Germinal center (tissue), 1 donor: Measurements from ENCODE around the gene ADSS1.

Experiments used
- DNase-seq: peaks from one replicate; pipeline ENCODE4 v3.0.0; 2012; ENCODE audit warnings: mixed read lengths, low spot score

The ADSS1 gene

DNA sequence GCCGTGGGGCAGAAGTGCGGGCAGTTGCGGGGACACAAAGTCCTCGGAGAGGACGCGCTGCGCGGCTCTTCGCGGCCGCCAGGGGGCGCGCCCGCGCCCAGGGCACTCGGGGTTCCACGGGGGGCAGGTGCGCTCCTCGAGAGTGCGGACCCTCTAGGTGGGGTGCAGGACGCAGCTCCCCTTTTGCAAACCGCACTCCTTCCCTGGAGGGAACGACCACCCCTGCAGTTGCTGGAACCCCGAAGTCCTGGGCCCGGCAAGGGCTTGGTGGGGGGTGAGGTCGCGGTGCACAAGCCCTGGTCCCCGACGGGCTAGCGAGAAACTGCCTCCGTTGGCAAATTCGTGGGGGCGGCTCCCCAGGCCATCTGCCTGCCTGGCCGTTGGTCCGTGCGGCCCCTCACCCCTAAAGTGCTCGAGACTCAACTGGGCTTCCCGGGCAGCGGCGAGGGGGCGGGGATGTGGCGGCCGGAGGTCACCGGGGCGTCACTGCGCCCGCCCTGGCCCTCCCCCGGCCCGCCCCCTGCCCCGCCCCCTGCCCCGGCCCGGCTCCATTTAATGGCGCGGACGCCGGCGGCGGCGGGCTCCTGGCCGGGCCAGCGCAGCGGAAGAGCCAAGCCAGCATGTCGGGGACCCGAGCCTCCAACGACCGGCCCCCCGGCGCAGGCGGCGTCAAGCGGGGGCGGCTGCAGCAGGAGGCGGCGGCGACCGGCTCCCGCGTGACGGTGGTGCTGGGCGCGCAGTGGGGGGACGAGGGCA lies at the start of gene ADSS1:
ADSS1 (plus strand) TSS at position 579 of the 756 bp plus-strand sequence; CDS start at position 621, 42 bp downstream.
- DNase-seq = peak; percentile 86

DNA sequence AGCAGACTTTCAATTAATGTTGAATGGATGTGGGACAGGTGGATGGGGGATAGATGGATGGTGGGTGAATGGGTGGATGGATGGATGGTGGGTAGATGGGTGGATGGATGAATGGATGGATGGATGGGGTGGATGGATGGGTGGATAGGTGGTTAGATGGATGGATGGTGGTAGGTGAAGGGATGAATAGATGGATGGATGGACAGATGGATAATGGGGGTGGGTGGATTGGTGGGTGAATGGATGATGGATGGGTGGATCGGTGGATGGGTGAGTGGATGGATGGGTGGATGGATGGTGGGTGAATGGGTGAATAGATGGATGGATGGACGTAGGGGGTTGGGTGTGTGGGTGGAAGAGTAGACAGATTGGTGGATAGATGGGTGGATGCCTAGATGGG lies 48.6 kb upstream of the ADSS1 start:
- no peak for DNase-seq

DNA sequence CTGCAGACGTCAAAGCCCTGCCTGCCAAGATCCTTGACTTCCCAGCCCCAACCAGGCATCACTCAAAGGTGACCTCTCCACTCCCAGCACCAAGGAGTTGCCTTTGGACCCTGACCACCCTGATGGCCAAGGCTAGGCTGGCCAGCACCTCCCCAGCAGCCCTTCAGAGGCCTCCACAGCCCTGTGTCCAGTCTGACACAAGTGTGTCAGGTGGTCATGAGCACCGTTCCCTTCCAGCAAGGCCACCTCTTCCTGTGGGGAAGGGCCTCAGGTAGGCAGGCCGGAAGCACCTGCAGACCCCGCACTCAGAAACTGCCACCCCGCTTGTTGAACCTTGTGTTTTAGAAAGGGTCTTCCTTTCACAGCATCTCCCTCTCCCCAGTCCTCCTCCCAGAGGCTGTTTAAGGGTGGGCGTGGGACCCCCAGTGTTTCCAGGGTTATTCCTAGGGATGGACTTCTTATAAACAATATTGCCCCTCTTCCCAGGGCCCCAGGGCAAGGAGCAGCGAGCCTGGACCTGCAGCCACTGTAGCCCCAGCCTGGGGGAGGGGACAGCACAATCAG lies 47.8 kb upstream of the ADSS1 start:
- no peak for DNase-seq

DNA sequence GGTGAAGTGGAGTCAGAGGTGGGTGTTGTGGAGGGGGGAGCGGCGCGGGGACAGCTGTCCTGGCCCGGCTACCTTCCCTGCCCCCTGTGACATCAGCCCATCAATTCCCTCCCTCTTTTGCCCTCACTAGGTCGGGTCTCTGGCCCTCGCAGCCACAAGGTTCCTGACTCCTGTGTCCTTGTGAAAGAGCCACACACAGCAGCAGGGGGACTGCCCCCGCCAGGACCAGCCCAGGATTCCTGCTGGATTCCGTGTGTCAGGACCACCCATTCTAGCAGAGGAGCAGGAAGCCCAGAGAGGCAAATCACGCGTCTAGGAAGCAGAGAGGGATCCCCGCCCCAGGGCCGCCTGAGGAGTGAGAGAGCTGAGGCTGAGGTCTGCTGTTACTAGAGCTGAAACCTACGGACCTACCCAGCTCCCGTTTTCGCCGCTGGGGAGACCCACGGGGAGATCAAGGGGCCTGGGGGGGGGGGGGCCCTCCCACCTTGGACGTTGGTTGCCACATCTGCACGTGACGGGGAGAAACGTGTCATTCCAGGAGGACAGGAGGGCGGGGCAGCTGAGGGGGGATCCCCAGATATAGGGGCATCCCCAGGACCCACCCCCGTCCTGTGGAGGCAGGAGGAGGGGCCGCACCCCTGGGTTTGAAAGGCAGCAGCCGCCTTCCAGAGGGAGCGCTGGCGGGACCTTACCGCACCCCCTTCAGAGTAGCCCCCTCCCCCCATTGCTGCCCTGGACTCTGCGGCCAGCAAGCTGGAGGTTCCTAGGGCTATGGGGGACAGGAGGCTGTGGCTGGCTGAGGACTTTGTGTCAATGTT lies 47.1 kb upstream of the ADSS1 start:
- no peak for DNase-seq

DNA sequence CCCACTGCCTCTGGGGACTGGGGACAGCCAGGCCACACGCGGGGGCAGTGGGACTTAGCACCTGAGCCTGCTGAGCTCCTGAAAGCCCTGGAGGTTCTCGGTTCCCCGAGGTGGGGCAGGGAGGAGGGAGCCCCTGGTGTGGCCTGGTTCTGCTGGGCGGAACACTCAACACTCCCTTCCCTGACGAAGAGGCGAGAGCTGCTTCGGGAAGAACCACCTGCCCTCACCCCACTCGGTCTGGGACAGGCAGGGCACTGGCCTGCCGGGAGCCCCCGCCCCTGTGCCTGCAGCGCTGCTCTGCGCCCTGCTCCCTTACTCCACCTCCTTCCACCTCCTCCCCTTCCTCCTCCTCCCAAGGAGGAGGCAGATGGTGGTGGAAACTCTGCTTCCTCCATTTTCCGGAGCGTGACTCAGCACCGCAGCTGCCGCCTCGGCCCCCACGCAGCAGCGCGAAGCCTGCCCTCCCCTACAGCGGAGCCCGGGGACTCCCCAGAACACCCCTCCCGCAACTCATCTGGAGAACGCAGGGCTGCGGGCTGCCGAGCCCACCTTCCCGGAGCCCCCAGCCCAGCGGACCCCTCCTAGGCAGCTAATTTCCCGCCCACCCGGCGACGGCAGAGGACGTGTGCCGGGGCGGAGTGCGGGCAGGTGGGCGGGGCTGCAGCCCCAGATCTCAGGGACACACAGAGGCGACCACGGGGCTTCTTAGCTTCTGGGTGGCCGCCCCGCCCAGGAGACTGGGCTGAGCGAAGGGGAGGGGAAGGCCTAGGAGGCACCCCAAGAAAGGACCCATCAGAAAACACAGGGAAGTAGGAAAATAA lies 46.3 kb upstream of the ADSS1 start:
- peak; percentile 67 for DNase-seq

DNA sequence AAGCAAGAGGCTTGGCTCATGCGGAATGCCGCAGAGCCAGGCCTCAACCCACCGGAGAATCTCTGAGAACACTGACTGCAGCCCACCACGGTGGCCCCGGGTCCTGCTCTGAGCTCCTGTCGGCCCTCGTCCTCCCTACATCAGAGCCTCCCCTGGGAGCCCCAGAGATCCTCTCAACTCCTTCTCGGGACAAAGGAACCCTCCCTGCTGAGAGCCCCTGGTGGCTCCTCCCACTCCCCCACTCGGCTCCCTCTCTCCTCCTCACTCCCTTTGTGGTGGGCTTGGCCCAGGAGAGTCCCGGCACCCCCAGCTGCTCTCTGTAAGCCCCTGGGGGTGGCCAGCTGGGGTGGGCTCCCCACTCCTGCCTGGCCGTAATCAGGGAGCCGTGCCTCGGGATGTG lies 45.7 kb upstream of the ADSS1 start:
- no peak for DNase-seq

DNA sequence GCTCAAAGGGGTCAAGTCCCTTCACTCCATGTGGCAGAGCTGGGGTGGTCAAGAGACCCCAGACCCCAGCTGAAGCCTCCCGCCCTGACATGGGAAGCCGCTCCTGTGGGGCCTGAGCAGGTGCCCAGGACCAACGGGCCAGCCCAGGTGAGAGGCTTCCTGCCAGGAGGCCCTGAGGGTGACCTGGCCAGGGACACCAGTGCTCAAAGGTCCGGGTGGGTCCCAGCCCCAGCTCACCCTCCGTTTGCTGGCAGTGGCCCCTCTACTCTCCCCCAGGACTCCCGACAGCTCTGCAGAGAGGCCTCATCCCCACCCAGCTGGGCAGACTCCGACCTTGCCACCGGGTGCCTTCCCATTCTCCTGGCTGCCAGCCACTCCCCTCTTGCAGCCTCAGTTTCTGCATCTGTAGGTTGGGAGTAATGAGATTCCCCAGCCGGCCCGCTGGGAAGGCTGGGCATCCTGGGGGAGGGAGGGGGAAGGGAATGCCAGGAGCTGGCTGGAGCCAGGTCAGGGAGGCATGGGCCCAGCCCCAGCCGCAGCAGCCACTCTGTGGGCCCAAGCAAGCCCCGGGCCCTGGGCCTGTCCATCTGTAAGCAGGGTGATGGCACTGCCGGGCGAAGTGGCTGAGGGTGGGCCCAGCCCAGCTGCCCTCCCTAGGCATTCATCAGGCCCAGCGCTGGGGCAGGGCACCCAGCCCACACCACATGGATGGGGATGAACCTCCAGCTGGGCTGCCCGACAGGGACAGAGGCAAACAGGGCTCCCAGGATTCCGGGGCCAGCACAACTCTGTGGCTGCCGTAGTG lies 44.9 kb upstream of the ADSS1 start:
- DNase-seq = no peak

DNA sequence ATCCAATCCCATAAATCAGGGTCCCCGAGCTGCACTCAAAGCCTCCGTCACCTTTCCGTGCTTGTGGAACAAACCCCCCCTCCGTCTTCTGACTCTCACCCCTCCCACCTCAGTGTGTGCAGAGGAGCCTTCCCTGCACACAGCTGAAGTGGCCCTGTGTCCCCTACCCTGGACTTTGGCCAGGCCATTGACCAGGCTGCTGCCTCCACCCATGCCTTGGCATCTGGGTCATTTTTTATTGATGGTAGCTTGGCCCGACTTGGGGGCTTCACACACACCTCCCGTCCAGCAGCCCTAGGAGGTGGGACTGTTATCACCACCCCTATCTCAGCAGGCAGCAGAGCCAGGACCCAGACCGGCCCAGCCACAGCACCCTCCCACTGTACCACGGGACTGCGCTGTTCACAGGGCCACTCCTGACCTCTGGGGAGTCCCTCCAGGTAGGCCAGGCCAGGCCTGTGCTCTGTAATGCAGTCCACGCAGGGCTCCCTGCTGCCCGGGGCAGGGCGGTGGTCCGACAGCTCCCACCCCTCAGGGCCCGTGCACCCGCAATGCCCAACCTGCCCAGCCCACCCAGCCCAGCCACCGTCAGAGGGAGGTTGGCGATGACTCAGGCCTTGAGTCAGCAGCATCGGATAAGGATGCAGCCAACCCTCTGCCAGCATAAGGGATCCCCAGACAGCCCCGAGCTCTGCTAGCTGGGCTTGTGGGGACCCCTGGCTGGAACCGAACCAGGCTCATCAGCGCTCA lies 43.8 kb upstream of the ADSS1 start:
- no peak for DNase-seq

DNA sequence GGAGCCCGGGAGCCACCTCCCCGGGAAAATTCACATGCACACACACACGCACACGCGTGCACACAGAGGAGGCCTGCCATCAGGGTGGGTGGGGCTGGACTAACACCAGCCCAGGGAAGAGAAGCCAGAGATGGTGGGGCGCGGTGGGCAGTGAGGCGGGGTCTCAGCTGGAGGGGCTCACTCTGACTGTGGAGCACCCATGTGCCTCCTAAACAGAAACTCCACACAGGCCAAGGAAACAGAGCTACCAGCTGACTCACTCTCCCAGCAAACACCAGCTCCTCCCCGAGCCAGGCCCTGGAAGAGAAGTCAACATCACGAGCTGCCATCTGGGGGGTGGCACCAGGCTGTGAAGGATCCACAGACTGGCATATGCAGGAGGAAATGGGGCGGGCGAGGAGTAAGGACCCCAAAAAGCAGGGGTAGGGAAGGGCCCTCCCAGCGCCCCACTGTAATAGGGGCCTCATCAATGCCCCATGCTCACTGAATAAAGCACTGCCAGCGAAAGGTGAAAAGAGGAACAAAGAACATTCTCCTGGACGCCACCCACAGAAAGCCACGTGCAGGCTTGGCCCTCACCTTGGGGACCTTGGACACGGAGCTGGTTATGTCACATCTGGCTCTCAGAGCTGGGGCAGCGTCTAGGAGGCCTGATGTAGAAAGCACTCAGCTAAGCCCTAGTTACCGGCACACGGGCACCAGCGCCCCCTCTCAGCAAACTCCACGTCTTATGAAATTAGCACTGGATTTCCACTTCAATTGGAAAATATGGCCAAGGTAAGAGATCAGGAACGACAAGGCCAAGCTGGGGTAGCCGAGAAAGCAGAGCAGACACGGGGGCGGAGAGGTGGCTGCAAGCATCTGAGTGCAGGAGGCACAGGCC lies 43.0 kb upstream of the ADSS1 start:
- DNase-seq = peak; percentile 68

DNA sequence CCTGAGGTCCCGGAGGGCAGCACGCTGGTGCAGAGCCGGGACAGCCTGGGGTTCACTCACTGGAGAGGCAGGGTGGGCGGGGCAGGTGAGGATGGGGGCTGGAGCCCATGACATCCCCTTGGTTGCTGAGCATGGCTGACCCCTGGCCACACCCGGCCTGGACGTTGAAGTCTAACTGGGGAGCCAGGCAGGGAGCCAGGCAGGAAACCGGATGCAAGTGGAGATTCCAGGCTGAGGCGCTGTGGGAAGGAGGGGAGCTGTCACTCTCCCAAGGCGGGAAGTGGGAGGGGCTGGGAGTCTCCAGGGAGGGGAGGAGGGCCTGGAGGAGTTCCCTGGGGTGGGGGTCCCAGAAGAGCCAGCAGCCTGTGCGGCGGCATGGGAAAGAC lies 42.3 kb upstream of the ADSS1 start:
- no peak for DNase-seq

DNA sequence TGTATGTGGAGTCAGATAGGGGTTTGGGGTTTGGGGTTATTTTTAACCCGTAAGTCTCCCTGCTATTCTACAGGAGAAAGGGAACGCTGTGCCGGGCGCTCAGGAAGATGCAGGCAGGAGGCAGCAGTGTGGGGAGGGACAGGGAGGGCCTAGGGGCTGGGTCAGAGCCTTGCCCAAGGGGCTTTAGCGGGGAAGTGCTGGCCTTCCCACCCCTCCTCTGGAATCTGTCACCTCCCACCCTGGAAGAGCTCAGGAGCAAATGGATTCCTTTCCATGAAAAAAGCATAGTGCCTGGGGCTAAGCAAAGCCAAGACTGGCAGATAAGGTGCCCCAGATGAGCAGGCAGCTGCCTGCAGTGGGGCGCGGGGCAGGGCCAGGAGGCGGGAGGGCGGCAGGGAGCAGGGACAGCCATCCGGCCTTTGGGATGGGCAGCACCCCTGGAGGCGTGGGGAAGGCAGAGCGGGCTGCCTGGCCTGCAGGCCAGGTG lies 41.9 kb upstream of the ADSS1 start:
- DNase-seq = no peak

DNA sequence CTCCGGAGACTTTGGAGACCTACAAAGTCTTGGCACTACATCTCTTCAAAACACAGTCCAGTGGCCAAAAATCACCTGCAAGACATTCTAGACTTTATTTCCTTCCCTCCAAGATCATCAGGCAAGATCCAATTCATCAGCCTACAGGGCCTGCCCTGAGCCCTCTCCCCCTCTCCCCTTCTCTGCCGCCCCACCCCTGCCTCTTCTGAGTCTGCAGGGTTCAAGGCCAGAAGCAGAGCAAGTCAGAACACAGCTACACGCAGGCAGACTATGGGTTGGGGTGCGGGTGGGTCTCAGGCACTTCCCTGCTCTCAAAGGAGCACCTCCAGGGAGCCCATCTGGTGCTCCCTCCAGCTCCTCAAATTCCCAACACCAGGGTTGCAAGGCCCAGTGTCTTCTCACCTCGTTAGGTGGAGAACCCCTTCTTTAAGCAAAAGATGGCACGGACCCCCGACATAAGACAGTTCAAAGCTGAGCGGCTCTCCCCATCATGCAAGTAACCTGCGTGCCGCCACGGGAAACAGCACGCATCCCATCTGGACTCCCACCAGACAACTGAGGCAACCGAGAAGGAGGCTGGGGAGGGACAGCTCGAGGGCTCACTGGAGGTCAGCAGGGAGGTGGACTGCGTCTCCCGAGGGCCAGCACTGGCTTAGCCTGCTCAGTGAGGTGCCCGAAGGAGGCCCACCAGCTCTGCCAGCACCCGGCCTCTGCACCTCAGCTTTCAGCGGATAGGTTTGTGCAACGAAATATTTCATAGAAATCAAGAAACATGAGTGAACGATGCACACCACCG lies 40.2 kb upstream of the ADSS1 start:
- no peak for DNase-seq

DNA sequence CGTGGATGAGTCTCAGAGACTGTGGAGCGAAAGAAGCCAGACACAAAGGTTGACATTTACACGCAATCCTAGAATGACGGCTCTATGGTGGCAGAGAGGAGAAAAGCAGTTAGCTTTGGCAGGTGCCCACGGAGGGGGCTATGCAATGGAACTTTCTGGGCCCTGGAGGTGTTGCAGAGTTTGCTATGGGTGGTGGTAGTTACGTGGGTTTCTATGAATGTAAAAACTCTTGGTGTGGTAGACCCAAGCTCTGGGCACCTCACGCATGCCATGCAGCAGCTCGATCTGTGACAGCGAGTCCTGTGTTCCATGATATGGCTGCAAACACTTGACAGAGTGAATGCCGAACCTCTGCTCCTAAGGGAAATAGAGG lies 39.6 kb upstream of the ADSS1 start:
- DNase-seq = no peak

DNA sequence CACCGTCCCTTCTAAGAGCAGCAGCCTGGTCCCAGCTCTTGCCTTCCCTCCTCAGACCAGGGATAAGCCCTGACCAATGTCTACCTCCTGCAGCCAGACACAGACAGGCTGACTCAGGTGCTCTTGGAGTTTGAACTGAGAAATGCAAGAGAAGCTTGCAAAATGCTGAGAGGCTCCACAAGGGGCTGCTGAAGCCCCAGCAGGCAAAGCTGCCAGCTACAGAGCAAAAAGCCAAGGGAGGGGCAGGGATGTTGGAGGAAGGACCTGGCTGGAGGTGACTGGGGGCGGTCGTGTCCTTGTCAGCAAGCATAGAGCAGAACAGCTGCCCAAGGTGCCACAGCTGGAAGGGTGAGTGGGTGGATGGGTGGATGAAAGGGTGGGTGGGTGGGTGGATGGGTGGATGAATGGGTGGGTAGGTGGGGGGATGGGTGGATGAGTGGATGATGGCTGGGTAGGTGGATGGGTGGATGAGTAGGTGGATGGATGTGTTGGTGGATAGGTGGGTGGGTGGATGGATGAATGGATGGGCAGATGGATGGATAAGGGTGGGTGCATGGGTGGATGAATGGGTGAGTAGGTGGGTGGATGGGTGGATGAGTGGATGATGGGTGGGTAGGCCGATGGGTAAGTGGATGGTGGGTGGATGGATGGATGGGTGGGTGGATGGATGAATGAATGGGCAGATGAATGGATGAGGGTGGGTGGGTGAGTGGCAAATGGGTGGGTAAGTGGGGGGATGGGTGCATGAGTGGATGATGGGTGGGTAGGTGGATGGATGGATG lies 38.6 kb upstream of the ADSS1 start:
- no peak for DNase-seq

DNA sequence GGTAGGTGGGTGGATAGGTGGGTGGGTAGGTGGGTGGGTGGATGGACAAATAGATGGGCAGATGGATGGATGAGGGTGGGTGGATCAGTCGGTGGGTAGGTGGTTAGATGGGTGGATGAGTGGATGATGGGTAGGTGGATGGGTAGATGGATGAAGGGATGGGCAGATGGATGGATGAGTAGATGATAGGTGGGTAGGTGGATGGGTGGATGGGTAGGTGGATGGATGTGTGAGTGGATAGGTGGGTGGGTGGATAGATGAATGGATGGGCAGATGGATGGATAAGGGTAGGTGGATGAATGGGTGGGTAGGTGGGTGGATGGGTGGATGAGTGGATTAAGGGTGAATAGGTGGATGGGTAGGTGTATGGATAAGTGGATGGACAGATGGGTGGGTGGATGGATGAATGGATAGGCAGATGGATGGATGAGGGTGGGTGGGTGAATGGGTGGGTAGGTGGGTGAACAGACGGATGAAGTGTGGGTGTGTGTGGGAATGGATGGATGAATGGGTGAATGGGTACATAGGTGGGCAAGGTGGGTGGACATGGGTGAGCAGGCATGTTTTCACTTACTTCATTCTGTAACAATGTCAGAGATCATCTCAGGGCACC lies 37.9 kb upstream of the ADSS1 start:
- DNase-seq = no peak

DNA sequence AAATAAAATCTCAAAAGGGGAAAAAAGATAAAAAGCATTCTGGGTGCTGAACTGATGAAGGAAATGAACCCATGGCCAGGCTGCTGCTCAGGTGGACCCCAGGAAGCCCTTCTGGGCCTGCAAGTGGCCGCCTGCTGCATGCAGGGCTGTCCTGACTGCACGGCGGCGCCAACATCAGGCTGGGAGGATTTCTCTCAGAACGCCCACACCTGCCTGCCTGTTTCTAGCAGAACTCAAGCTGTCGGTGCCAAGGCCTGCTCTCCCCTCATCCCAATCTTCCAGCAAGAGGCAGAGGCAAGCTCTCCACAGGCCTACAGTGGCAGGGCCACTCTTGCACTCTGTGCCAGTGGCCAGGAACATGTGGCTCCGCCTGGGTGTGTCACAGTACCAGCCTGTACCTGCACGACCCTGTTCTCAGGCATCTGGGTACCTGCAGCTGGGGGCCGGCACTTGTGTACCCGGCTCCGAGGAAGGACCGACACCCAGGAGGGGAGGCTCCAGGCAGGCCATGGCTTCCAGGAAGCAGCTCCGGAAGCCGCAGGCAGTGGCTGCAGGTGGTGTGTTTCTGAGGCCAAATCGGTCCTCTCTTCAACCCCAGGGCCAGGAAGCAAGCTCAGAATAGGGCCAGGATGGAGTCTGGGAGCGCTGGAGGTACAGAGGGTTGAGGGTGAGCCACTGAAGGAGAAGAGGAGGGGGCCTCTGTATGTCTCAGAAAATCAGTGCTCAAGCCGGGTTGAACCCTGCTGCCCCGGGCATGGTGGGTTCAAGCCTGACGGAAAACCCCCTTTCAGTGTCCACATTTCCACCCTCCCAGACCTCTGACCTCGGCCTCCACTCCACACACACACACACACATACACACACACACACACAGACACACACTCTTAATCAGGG lies 37.2 kb upstream of the ADSS1 start:
- no peak for DNase-seq
